H9 (cell line): ENCODE data around the gene LDLRAD4. TPM values are rescaled to one million over a fixed set of nuclear protein-coding genes. Genes with fewer than 3 reads are reported as not detected.

Experiments used
- DNase-seq: peaks from one replicate; pipeline ENCODE4 v3.0.0-alpha.2; 2017
- H2AFZ ChIP-seq: one replicate; pipeline ENCODE4 v1.6.1; 2013; ENCODE audit warnings: mild to moderate bottlenecking, low read length, control low read depth, moderate library complexity
- H2AK5ac ChIP-seq: 2 replicates; pipeline ENCODE4 v1.6.1; 2013; ENCODE audit warnings: low read length, control low read depth, mixed read lengths; ENCODE audit not compliant: insufficient read length
- H2BK120ac ChIP-seq: one replicate; pipeline ENCODE4 v1.6.1; 2013; ENCODE audit warnings: low read depth, mild to moderate bottlenecking, low read length, control low read depth, inconsistent platforms; ENCODE audit not compliant: poor library complexity, severe bottlenecking
- H2BK12ac ChIP-seq: 2 replicates; pipeline ENCODE4 v1.6.1; 2013; ENCODE audit warnings: low read length, control low read depth, mixed read lengths, low read depth; ENCODE audit not compliant: insufficient read length
- H2BK15ac ChIP-seq: 2 replicates; pipeline ENCODE4 v1.6.1; 2013; ENCODE audit warnings: low read depth, low read length, control low read depth
- H2BK20ac ChIP-seq: one replicate; pipeline ENCODE4 v1.6.1; 2013; ENCODE audit warnings: low read depth, mild to moderate bottlenecking, low read length, control low read depth, inconsistent platforms; ENCODE audit not compliant: poor library complexity, severe bottlenecking
- H2BK5ac ChIP-seq: 2 replicates; pipeline ENCODE4 v1.6.1; 2013; ENCODE audit warnings: low read length, control low read depth, mixed read lengths; ENCODE audit not compliant: insufficient read length
- H3K14ac ChIP-seq: 2 replicates; pipeline ENCODE4 v1.6.1; 2013; ENCODE audit warnings: low read length, control low read depth; ENCODE audit not compliant: insufficient read depth
- H3K18ac ChIP-seq: 2 replicates; pipeline ENCODE4 v1.6.1; 2013; ENCODE audit warnings: low read depth, mild to moderate bottlenecking, mixed read lengths, low read length, control low read depth; ENCODE audit not compliant: insufficient read length
- H3K23ac ChIP-seq: 2 replicates; pipeline ENCODE4 v1.6.1; 2013; ENCODE audit warnings: low read length, control low read depth, mixed read lengths, low read depth; ENCODE audit not compliant: insufficient read length
- H3K23me2 ChIP-seq: 2 replicates; pipeline ENCODE4 v1.6.1; 2013; ENCODE audit warnings: low read depth, mild to moderate bottlenecking, mixed read lengths, low read length, control low read depth; ENCODE audit not compliant: insufficient read length, poor library complexity, severe bottlenecking
- H3K27ac ChIP-seq: 2 replicates; pipeline ENCODE4 v1.5.1; 2013; ENCODE audit warnings: low read length, control low read depth, mixed read lengths, low read depth; ENCODE audit not compliant: insufficient read length
- H3K27me3 ChIP-seq: 2 replicates; pipeline ENCODE4 v1.6.1; 2013; ENCODE audit warnings: low read length, control low read depth, inconsistent platforms; ENCODE audit not compliant: insufficient read depth
- H3K4ac ChIP-seq: 2 replicates; pipeline ENCODE4 v1.6.1; 2013; ENCODE audit warnings: low read depth, mild to moderate bottlenecking, control low read depth, inconsistent platforms, low read length, moderate library complexity
- H3K4me1 ChIP-seq: 2 replicates; pipeline ENCODE4 v1.6.1; 2013; ENCODE audit warnings: low read length, control low read depth, inconsistent platforms; ENCODE audit not compliant: insufficient read depth
- H3K4me2 ChIP-seq: 2 replicates; pipeline ENCODE4 v1.6.1; 2013; ENCODE audit warnings: low read length, control low read depth, mixed read lengths; ENCODE audit not compliant: insufficient read length, insufficient read depth
- H3K56ac ChIP-seq: 2 replicates; pipeline ENCODE4 v1.6.1; 2013; ENCODE audit warnings: low read depth, mild to moderate bottlenecking, mixed read lengths, low read length, control low read depth; ENCODE audit not compliant: insufficient read length
- H3K79me1 ChIP-seq: 2 replicates; pipeline ENCODE4 v1.6.1; 2013; ENCODE audit warnings: low read depth, mild to moderate bottlenecking, moderate library complexity, low read length, control low read depth, inconsistent platforms; ENCODE audit not compliant: insufficient read depth, poor library complexity, severe bottlenecking
- H3K79me2 ChIP-seq: 2 replicates; pipeline ENCODE4 v1.6.1; 2013; ENCODE audit warnings: low read length, control low read depth, inconsistent platforms; ENCODE audit not compliant: insufficient read depth
- H3K9ac ChIP-seq: 2 replicates; pipeline ENCODE4 v1.6.1; 2013; ENCODE audit warnings: low read length, control low read depth, mixed read lengths; ENCODE audit not compliant: insufficient read length; ENCODE audit errors: extremely low read depth
- H3K9me3 ChIP-seq: one replicate; pipeline ENCODE4 v1.6.1; 2013; ENCODE audit warnings: low read depth, low read length, inconsistent platforms; ENCODE audit not compliant: control insufficient read depth
- H3T11ph ChIP-seq: one replicate; pipeline ENCODE4 v1.6.1; 2013; ENCODE audit warnings: mild to moderate bottlenecking, low read length, control low read depth, inconsistent platforms
- H4K20me1 ChIP-seq: one replicate; pipeline ENCODE4 v1.6.1; 2013; ENCODE audit not compliant: control insufficient read depth, insufficient read length, insufficient read depth
- H4K5ac ChIP-seq: 2 replicates; pipeline ENCODE4 v1.6.1; 2013; ENCODE audit warnings: low read depth, mild to moderate bottlenecking, mixed read lengths, low read length, control low read depth; ENCODE audit not compliant: insufficient read length
- H4K8ac ChIP-seq: replicated peaks from 2 replicates; pipeline ENCODE4 v1.6.1; 2013; ENCODE audit warnings: low read length, control low read depth, mixed read lengths, low read depth; ENCODE audit not compliant: insufficient read length
- H4K91ac ChIP-seq: 2 replicates; pipeline ENCODE4 v1.6.1; 2013; ENCODE audit warnings: low read depth, mild to moderate bottlenecking, moderate library complexity, mixed read lengths, low read length, control low read depth; ENCODE audit not compliant: insufficient read length
- H3K27ac Mint-ChIP-seq, 3 experiments: 2 replicates in 2 of 3; 3 replicates in 1 of 3; pipeline ENCODE4 v1.8.0; 2020 to 2021; ENCODE audit warnings: mixed read lengths in 3 of 3, mild to moderate bottlenecking in 1 of 3, moderate library complexity in 1 of 3
- H3K27me3 Mint-ChIP-seq: 2 replicates; pipeline ENCODE4 v1.8.0; 2021; ENCODE audit warnings: low read depth, mild to moderate bottlenecking, moderate library complexity, mixed read lengths
- H3K36me3 Mint-ChIP-seq, 3 experiments: 2 replicates in 2 of 3; 3 replicates in 1 of 3; pipeline ENCODE4 v1.8.0; 2020 to 2021; ENCODE audit warnings: low read depth in 3 of 3, mixed read lengths in 3 of 3; ENCODE audit not compliant: insufficient read depth in 1 of 3
- H3K4me1 Mint-ChIP-seq, 2 experiments: 2 replicates each; pipeline ENCODE4 v1.8.0; 2020; ENCODE audit warnings: mixed read lengths in 2 of 2
- H3K4me3 Mint-ChIP-seq, 2 experiments: 2 replicates in 1 of 2; 3 replicates in 1 of 2; pipeline ENCODE4 v1.8.0; 2020 to 2021; ENCODE audit warnings: mild to moderate bottlenecking in 2 of 2, mixed read lengths in 2 of 2, moderate library complexity in 1 of 2
- H3K9me3 Mint-ChIP-seq, 2 experiments: 2 replicates in 1 of 2; 3 replicates in 1 of 2; pipeline ENCODE4 v1.8.0; 2020; ENCODE audit warnings: mild to moderate bottlenecking in 2 of 2, mixed read lengths in 2 of 2, moderate library complexity in 1 of 2
- WGBS: extraction: QIAGEN DNeasy Blood & Tissue Kit; methylation state at CpG from one replicate; pipeline ENCODE4 v1.1.7; 2013; ENCODE audit warnings: missing lambda C conversion rate, low lambda C conversion rate, mixed read lengths; ENCODE audit not compliant: insufficient read length; ENCODE audit errors: extremely low coverage; 5-methylcytosine and 5-hydroxymethylcytosine counted together
- total RNA-seq: library from RNA; stranded (reverse); gene quantifications from 2 replicates; pipeline ENCODE4 v1.2.1, GENCODE V29; 2021
- TF ChIP-seq, protein P1 (sequence below): fragments of 200-600 bp; sonication (generic); conservative IDR thresholded peaks from 3 replicates; pipeline ENCODE4 v1.8.0; 2021; ENCODE audit warnings: antibody characterized with exemption, mild to moderate bottlenecking

Gene LDLRAD4
- total RNA-seq, 1 experiment from 2014 or later = 3.9 TPM

DNA sequence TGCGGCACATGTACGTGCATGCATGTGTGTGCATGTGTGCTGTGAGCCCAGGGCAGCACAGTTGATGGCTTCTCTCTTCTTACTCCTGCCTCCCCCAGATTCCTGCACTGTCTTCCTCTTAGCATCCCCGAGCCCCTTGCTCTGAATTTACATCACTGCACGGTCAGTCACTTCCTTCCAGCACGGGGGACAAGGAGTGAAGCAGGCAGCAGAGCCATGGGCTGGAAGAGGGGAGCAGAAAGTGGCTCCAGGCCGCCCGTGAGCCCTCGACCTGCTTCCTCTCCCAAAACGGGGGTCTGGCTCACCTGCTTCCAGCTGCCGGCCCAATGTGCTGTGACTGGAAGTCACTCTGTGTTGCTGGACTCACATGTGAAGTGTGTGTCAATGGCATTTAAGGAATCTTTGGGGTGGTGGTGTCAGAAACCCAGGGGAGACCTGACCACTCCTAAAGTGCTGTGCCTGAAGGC is 401.7 kb downstream of the LDLRAD4 start:
- TF ChIP-seq, protein P1, sequence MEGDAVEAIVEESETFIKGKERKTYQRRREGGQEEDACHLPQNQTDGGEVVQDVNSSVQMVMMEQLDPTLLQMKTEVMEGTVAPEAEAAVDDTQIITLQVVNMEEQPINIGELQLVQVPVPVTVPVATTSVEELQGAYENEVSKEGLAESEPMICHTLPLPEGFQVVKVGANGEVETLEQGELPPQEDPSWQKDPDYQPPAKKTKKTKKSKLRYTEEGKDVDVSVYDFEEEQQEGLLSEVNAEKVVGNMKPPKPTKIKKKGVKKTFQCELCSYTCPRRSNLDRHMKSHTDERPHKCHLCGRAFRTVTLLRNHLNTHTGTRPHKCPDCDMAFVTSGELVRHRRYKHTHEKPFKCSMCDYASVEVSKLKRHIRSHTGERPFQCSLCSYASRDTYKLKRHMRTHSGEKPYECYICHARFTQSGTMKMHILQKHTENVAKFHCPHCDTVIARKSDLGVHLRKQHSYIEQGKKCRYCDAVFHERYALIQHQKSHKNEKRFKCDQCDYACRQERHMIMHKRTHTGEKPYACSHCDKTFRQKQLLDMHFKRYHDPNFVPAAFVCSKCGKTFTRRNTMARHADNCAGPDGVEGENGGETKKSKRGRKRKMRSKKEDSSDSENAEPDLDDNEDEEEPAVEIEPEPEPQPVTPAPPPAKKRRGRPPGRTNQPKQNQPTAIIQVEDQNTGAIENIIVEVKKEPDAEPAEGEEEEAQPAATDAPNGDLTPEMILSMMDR = no peak
- no peaks in the 10 kb centered on the region for H3K79me2 ChIP-seq
- Mint-ChIP-seq H3K9me3 (no peaks in the 10 kb centered on the region), H3K27ac (no peak overlapping the region; a peak in 1 of 7 replicates), H3K4me3 (no peak overlapping the region), H3K36me3 (peaks cover 0 to 2% (median 0%) of the 10 kb centered on the region in 3 experiments; a peak in 2 of 7 replicates), H3K27me3 (no peaks in the 10 kb centered on the region; the same call in 1 of the 2 replicates), H3K4me1 (no peaks in the 10 kb centered on the region)
- H3K9ac ChIP-seq = no peak overlapping the region
- no peak overlapping the region for H3K4me2 ChIP-seq
- no peak overlapping the region for H2BK5ac ChIP-seq
- no peaks in the 10 kb centered on the region for H3K9me3 ChIP-seq
- no peaks in the 10 kb centered on the region for H4K20me1 ChIP-seq
- H2BK12ac ChIP-seq = no peak overlapping the region
- no peak for DNase-seq
- no peaks in the 10 kb centered on the region for H3K27me3 ChIP-seq
- H3K14ac ChIP-seq = no peak overlapping the region; the same call in 1 of the 2 replicates
- WGBS = no CpG with 5 or more reads among the region's 10 CpGs
- no peaks in the 10 kb centered on the region for H3K23me2 ChIP-seq
- no peak overlapping the region for H3K56ac ChIP-seq
- H2BK120ac ChIP-seq = no peak overlapping the region
- no peak overlapping the region for H3T11ph ChIP-seq
- no peak overlapping the region for H4K8ac ChIP-seq
- no peaks in the 10 kb centered on the region for H3K4me1 ChIP-seq
- no peak overlapping the region for H3K4ac ChIP-seq
- H4K91ac ChIP-seq = no peak overlapping the region
- H4K5ac ChIP-seq = no peak overlapping the region
- no peak overlapping the region for H3K18ac ChIP-seq
- no peak overlapping the region for H3K27ac ChIP-seq
- H2AK5ac ChIP-seq = no peak overlapping the region
- no peak overlapping the region for H3K23ac ChIP-seq
- H2BK15ac ChIP-seq = no peak overlapping the region
- no peak overlapping the region for H2BK20ac ChIP-seq
- H2AFZ ChIP-seq = no peak overlapping the region
- no peaks in the 10 kb centered on the region for H3K79me1 ChIP-seq
